HG03039 (cell line): ENCODE measurements around the gene ADRA2A.

Experiments used
- ATAC-seq: cut with Tn5 transposase; IDR thresholded peaks from one replicate; pipeline ENCODE4 v1.9.1; 2021; ENCODE audit warnings: mild to moderate bottlenecking, moderate library complexity; ENCODE audit not compliant: unreplicated experiment

Gene ADRA2A

GRCh38 chr10:111109501-111110242, 32.8 kb downstream of the ADRA2A start:
- no peak for ATAC-seq

- no peak for ATAC-seq
These were observed 33.9 kb downstream of the ADRA2A start for GRCh38 chr10:111110771-111111170.

DNA sequence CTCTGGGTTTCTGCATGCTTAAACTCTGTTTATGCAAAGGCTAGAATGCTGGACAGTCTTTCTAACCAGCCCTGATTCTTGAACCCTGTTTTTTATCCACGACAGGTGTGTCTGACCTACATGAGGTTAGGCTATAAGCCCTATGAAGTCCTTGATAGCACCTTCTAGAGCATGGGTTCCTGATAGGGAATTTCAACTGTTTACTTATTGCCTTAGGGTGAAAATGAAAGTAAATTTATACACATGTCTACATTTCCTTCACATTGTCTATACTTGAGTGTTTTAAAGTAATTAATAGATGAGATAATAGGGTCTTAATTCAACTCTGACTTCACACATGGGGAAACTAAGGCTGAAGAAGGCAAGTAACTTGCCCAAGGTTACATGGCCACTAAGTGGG, 35.5 kb downstream of the ADRA2A start:
- ATAC-seq: no peak

- ATAC-seq: no peak
These were observed 36.6 kb downstream of the ADRA2A start for GRCh38 chr10:111113238-111113960.

GRCh38 chr10:111113961-111114757, 37.3 kb downstream of the ADRA2A start:
- no peak for ATAC-seq

DNA sequence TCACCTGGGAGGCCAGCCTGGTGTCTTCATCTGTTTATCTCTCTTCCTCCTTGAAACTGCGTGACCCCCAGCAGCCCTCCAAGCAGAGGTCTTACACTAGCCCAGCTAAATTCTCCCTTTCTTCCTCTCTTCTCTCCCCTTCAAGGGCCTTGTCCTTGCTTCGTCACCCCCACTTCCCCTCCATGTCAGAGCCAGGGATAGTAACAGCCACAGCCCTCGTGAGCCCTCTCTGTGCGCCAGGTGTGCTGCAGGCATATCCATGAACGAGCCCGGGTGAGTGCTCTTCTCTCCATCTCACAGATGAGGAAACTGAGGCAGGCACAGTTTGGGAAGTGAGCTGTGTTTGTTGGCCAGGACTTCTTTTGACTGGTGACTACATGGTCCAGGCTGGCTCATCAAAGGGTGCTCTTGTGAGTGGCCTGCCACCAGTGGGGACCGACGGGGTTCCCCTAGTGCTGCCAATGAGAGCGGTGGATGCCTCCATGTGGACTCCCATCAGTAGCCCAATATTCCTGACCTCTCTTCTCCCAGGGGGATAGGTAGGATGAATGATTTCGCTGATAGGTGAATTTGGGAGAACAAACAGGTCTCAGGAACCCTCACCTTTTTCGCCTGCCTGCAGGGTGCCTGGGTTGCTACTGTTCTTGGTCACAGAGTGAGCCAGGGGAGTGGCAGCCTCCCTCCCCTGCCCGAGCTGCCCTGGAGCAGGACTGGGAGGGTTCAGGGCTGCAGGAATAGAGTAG, 38.1 kb downstream of the ADRA2A start:
- no peak for ATAC-seq

- no peak for ATAC-seq
These were observed 39.4 kb downstream of the ADRA2A start for GRCh38 chr10:111116211-111116610.

DNA sequence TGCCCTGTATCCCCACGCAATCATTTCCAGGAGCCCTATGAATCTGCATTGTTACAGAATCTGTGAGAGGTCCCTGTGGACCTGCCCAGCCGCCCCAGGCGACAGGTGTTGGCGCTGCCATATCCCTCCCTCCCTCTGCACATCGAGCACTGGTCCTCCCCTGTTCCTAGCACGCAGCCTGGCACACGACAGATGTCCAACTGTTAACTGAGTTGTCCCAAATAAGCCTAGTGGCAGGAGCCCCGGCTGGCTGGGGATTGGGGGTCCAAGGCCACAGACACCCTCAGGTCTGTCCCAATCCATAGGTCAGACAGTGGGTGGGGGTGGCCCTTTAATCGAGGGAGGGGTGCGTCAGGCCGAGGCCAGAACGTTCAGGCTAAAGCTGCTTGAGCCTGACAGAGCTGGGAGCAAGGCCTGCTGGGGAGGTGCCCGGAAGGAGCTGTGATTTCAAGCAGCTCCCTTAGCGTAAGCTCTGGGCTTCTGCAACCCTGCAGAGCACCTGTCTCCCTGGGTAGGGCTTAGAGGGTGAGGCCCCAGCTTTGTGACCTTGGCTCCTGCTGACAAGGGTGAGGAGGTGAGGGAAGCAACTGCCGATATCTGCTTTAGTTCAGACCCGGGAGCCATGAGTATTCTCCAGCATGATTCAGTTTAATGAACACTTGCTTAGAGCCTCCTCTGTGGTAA, 40.1 kb downstream of the ADRA2A start:
- ATAC-seq: no peak

- no peak for ATAC-seq
These were observed 40.9 kb downstream of the ADRA2A start for GRCh38 chr10:111117528-111118277.

DNA sequence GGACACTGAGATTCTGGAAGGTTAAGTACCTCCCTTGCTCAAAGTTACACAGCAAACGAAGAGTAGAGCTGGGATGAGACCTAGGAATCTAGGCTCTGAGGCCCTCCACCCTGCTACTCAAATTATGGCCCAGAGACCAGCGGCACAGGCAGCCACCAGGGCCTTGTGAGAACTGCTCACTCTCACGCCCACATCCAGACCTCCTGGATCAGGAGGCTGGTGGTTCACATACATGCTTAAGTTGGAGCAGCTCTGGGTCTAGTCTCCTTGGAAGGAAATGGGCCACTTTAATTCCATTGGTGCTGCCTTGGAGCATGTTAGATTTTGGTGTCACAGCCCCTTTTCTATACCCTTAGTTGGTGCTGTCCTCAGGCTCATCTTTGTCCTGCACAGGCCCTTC, 41.9 kb downstream of the ADRA2A start:
- no peak for ATAC-seq

DNA sequence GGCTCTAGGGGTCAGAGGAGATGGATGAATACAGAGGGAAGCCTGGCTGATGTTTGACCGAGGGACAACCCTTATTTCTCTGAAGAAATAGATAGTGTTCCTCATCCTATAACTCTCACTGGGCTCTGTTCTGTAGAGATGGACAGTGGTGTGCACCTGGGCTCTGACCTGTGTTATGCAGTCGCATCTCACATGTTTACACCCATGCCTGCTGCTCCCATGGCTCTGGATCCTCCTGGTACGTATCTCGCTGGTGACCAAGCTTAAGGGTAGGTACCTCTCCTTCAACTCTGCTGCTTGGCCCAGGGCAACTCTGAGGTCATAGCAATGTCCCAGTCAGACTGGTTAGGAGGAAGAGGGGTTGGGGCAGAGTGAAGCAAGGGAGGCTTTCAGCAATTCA, 42.8 kb downstream of the ADRA2A start:
- no peak for ATAC-seq

GRCh38 chr10:111122127-111122526, 45.3 kb downstream of the ADRA2A start:
- no peak for ATAC-seq

DNA sequence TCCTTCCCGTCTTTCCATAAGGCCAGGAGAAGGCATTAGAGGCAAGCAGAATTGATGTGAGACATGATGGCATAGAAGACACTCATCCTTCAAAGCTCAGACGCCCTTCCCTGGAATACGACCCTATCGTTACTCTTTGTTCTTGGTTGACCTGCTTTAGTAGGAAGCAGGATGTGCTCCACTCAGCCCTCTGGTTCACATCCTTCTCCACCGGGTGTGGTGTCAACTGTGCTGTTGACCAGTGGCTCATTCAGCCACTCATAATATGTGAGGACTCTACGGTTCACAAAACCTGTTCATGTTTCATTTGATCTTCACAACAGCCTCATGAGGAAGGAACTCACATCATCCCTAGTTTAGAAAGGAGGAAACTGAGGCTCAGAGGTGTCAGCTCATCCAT, 47.1 kb downstream of the ADRA2A start:
- ATAC-seq: no peak

- ATAC-seq: no peak
These were observed 48.3 kb downstream of the ADRA2A start for GRCh38 chr10:111125102-111125501.

DNA sequence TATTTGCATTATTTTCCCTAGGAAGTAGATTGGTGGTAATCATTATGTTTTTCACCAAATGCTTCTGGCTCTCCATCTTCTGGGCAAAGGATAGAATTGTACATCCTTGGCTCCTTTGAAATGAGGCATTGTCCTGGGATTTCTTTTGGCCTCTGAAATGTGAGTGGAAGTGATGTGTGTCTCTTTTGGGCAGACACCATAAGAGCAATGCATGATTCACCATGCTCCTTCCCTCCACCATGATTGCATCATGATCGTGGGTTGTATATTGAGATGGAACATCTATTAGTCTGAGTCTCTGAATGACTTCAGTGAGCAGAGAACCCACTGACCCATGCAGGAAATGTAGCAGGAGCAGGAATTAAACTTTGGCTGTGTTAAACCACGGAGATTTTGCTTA, 49.2 kb downstream of the ADRA2A start:
- no peak for ATAC-seq

DNA sequence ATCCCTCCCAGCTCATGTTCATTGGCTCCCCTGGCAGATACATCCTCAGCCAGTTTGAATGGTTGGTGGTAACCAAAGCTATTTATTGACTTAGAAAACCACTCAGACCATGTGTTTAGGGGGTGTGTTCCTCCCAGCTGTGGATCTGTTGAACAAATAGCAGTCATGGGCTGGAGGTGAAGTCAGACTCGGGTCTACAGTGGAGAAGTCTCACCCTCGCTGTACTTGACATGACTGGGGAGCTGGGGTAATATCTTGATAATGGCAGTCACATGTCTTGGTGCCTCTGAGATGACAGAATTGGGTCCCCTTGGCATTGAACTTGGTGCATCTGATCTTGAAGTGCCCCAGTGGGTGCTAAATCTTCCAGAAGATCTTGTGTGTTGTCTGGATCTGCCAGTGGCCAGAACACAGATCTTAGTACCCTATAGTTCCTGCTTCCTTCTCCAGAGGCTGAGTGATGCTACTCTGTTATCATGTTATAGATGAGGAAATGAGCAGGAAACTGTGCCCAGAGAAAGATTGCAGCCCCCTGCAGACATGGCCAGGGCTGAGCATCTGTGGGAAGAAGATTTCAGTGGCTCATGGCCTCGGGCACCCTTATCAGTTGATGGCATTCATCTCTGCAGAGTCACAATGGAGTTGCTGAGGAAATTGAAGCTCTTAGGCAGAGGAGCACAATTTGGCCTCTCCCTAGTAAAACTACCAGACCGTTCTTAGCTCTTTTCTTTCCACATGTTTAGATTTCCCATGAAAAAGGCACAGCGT, 50.4 kb downstream of the ADRA2A start:
- ATAC-seq: no peak

DNA sequence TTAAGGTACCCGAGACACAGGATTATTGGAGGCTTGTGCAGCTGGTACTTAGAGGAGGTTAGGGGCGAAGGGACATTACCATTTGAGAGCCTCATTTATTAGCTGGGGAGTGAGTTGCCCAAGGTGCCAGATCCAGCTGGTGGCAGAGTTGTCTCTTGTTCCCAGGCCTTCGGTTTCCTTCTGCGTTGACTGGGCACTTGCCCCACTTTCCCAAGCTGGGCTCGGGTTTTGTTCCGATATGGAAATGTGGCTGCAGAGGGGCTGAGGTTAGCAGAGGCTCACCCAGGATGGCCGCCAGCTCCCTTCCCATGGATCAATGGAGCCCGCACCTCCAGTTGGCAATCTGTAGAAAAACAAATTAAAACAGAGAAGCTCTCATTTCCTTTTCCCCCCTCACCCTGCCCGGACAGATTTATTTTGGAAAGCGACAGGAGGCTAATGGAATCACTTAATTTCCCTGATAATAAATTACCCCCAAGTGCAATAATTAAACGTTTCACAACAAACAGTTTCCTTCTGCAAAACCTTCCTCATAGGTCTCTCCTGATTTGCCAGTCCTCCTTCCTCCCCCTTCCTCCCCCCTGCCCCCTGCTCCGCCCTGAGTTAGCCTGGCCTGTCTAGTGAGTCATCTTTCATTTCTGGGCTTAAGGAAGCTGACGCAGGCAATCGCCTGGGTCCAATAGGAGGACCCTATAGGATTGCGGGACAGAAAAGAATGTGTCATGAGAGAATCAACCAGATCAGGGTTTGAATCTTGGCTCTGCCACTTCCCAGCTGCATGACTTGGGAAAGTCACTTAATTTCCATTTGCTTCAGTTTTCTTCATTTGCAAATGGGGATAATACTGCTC, 51.7 kb downstream of the ADRA2A start:
- no peak for ATAC-seq

- no peak for ATAC-seq
These were observed 52.5 kb downstream of the ADRA2A start for GRCh38 chr10:111129363-111129762.
